ENCODE results near the gene S1PR4.
"Not testable (repeated sequence)": the region's sequence is repeated elsewhere in the genome, so short reads cannot be mapped to it uniquely, and the experiment has no call there.

Gene S1PR4

GRCh38 chr19:3198901-3199700, 20.5 kb downstream of the S1PR4 start:
- Mint-ChIP-seq H3K9me3 (no peaks in the 10 kb centered on the region), H3K4me1 (no peaks in the 10 kb centered on the region), H3K4me3 (no peak overlapping the region), H3K36me3 (ENCODE audit: low read depth) (peaks cover 7% of the 10 kb centered on the region), H3K27me3 (ENCODE audit: low read depth) (no peaks in the 10 kb centered on the region), H3K27ac (no peak overlapping the region)
- TF ChIP-seq CTCF (IDR thresholded peaks at IDR 0.05; ENCODE audit: unreplicated experiment in 3 of 3): no peak

- no peaks in the 10 kb centered on the region for H3K27me3 Mint-ChIP-seq (ENCODE audit: low read depth)
- no peaks in the 10 kb centered on the region for H3K4me1 Mint-ChIP-seq
- H3K36me3 Mint-ChIP-seq (ENCODE audit: low read depth): no peaks in the 10 kb centered on the region
- no peak overlapping the region for H3K27ac Mint-ChIP-seq
- no peak overlapping the region for H3K4me3 Mint-ChIP-seq
- TF ChIP-seq CTCF (IDR thresholded peaks at IDR 0.05; ENCODE audit: unreplicated experiment in 3 of 3): no peak
- H3K9me3 Mint-ChIP-seq: no peaks in the 10 kb centered on the region
Measured at GRCh38 chr19:3201072-3201700, 22.6 kb downstream of the S1PR4 start.

GRCh38 chr19:3201911-3202310, 23.3 kb downstream of the S1PR4 start:
- no peak overlapping the region for H3K27ac Mint-ChIP-seq
- H3K27me3 Mint-ChIP-seq (ENCODE audit: low read depth): no peaks in the 10 kb centered on the region
- no peaks in the 10 kb centered on the region for H3K9me3 Mint-ChIP-seq
- H3K4me1 Mint-ChIP-seq: no peaks in the 10 kb centered on the region
- no peak for TF ChIP-seq CTCF (IDR thresholded peaks at IDR 0.05; ENCODE audit: unreplicated experiment in 3 of 3)
- H3K4me3 Mint-ChIP-seq: no peak overlapping the region
- H3K36me3 Mint-ChIP-seq (ENCODE audit: low read depth): no peaks in the 10 kb centered on the region

GRCh38 chr19:3202346-3202745, 23.8 kb downstream of the S1PR4 start:
- no peak for TF ChIP-seq CTCF (IDR thresholded peaks at IDR 0.05; ENCODE audit: unreplicated experiment in 3 of 3)
- H3K9me3 Mint-ChIP-seq: no peaks in the 10 kb centered on the region
- H3K27me3 Mint-ChIP-seq (ENCODE audit: low read depth): no peaks in the 10 kb centered on the region
- no peaks in the 10 kb centered on the region for H3K36me3 Mint-ChIP-seq (ENCODE audit: low read depth)
- H3K4me1 Mint-ChIP-seq: no peaks in the 10 kb centered on the region
- H3K4me3 Mint-ChIP-seq: no peak overlapping the region
- H3K27ac Mint-ChIP-seq: no peak overlapping the region

- H3K27ac Mint-ChIP-seq; H3K27me3 Mint-ChIP-seq (ENCODE audit: low read depth); H3K4me1 Mint-ChIP-seq; H3K4me3 Mint-ChIP-seq; H3K36me3 Mint-ChIP-seq (ENCODE audit: low read depth); H3K9me3 Mint-ChIP-seq: not testable (repeated sequence)
Measured at GRCh38 chr19:3202895-3203294, 24.3 kb downstream of the S1PR4 start.

GRCh38 chr19:3203805-3204645, 25.5 kb downstream of the S1PR4 start:
- Mint-ChIP-seq H3K9me3 (no peaks in the 10 kb centered on the region), H3K27ac (no peak overlapping the region), H3K27me3 (ENCODE audit: low read depth) (no peaks in the 10 kb centered on the region), H3K36me3 (ENCODE audit: low read depth) (no peaks in the 10 kb centered on the region), H3K4me1 (no peaks in the 10 kb centered on the region), H3K4me3 (no peak overlapping the region)
- no peak for TF ChIP-seq CTCF (IDR thresholded peaks at IDR 0.05; ENCODE audit: unreplicated experiment in 3 of 3)

All from nephron (organoid).